ENCODE measurements around the gene SLC35B2. TPM values are rescaled to one million over a fixed set of nuclear protein-coding genes. Genes with fewer than 3 reads are reported as not detected.

Gene SLC35B2
- 10 to 100 TPM; 22.8 to 24.9 TPM for total RNA-seq

- H3K27ac Mint-ChIP-seq, result peak within 1 kb of the TSS; percentile 92
- peaks cover 60% of the 10 kb centered on the region for H3K36me3 Mint-ChIP-seq
- H3K9me3 Mint-ChIP-seq, result no peaks in the 10 kb centered on the region
- H3K4me1 Mint-ChIP-seq, result peaks cover 65% of the 10 kb centered on the region
- H3K27me3 Mint-ChIP-seq, result peaks cover 6% of the 10 kb centered on the region
- DNase-seq, result peak; percentile 82
- peak within 1 kb of the TSS; percentile 89 for H3K4me3 Mint-ChIP-seq
These were observed at the start of gene SLC35B2 for GRCh38 chr6:44257025-44257752. SLC35B2 (minus strand) TSS chr6:44257528; CDS start chr6:44257410, 118 bp downstream.

DNA sequence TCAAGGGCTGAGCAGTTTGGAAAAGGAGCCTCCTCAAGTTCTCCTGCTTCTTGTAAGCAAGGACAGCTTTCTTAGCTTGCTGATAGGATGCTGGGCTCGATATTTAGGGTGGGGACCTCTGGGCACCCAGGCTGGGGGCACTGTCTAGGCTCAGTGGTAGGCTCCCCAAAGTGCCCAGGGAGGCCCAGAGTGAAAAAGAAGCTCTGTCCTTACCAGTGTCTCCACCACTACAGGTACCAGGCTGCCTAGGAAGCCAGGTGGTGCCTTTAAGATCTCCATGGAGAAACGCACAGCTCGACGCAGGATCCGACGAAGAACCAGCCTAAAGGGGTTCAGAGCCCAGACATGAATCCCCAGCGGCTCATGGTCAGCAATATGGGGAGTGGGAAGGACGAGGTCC is 49.4 kb upstream of the SLC35B2 start:
- H3K4me3 Mint-ChIP-seq, result no peak overlapping the region
- no peak for DNase-seq
- no peaks in the 10 kb centered on the region for H3K9me3 Mint-ChIP-seq
- H3K27me3 Mint-ChIP-seq, result no peaks in the 10 kb centered on the region
- H3K36me3 Mint-ChIP-seq, result peaks cover 15% of the 10 kb centered on the region
- peaks cover 8% of the 10 kb centered on the region for H3K4me1 Mint-ChIP-seq
- H3K27ac Mint-ChIP-seq, result no peak overlapping the region

GRCh38 chr6:44305200-44305725 is 47.9 kb upstream of the SLC35B2 start:
- no peak for DNase-seq
- Mint-ChIP-seq H3K27me3 (no peaks in the 10 kb centered on the region), H3K4me3 (no peak overlapping the region), H3K9me3 (no peaks in the 10 kb centered on the region), H3K27ac (no peak overlapping the region), H3K36me3 (peaks cover 22% of the 10 kb centered on the region), H3K4me1 (no peaks in the 10 kb centered on the region)

GRCh38 chr6:44304282-44305199 is 47.2 kb upstream of the SLC35B2 start:
- DNase-seq, result peak; percentile 37
- Mint-ChIP-seq H3K4me1 (no peaks in the 10 kb centered on the region), H3K27me3 (no peaks in the 10 kb centered on the region)

GRCh38 chr6:44303842-44304241 is 46.5 kb upstream of the SLC35B2 start:
- no peaks in the 10 kb centered on the region for H3K9me3 Mint-ChIP-seq
- no peak overlapping the region for H3K27ac Mint-ChIP-seq
- DNase-seq, result no peak
- no peak overlapping the region for H3K4me3 Mint-ChIP-seq
- H3K27me3 Mint-ChIP-seq, result no peaks in the 10 kb centered on the region
- H3K36me3 Mint-ChIP-seq, result peaks cover 21% of the 10 kb centered on the region
- no peaks in the 10 kb centered on the region for H3K4me1 Mint-ChIP-seq

More at GRCh38 chr6:44304282-44305199, 47.2 kb upstream of the SLC35B2 start:
- Mint-ChIP-seq H3K36me3 (peaks cover 20% of the 10 kb centered on the region), H3K27ac (no peak overlapping the region), H3K4me3 (no peak overlapping the region), H3K9me3 (no peaks in the 10 kb centered on the region)

DNA sequence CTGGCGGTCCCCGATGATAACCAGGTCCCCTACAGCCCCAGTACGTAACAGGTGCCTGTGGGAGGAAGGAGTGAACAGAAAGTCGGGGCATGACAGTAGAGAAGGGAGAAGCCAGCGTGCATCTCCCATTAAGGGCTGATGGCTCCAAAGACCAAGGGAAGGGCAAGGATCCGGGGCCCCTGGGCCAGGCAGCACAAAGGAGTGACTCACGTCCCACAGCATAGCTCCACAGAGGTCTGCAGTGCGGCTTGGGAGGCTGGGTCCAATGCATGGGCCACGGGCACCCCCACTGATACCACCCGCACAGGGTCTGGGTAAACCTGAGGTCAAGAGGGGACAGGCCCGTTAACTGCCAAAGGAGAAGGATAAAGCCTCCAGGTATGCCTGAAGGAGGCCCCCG is 45.5 kb upstream of the SLC35B2 start:
- Mint-ChIP-seq H3K4me1 (peaks cover 4% of the 10 kb centered on the region), H3K27me3 (peaks cover 5% of the 10 kb centered on the region)

DNA sequence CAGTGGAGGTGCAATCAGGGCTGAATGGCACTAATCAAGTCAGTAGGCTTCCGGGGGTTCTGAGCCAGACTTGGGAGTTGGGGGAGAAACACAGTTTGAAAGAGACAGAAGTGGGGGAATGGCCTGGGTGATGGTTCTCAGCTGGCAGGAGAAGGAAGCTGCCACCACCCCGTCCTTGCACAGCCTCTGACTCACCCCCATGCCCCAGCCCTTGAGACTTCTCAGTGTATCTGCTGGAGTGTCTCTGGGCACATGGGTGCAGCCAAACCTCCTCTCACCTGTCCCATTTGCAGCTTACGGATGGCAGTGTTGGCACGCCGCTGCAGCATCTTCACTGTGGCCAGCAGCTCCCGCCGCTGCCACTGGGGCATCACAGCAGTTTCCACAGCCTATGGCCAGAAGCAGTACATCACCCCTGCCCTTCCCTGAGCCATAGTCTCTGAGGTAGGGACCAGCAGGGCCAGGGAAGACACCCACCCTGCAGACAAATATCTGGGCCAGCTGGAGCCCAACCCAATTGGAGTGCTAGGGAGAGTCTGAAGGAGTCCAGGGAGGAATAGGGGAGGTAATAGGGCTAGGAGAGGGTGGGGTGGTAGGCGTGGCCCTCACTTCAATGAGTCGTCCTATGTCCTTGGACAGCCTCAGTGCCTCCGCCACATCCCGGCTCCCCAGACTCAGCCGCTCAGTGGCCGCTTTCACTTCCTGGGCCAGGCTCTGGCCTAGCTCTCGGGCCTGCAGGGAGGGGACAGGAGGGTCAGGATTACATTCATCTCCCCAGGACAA is 44.6 kb upstream of the SLC35B2 start:
- Mint-ChIP-seq H3K4me3 (no peak overlapping the region), H3K27me3 (peaks cover 9% of the 10 kb centered on the region)

More for the DNA sequence above, 45.5 kb upstream of the SLC35B2 start:
- no peak overlapping the region for H3K4me3 Mint-ChIP-seq
- no peak for DNase-seq
- H3K36me3 Mint-ChIP-seq, result peaks cover 21% of the 10 kb centered on the region
- no peak overlapping the region for H3K27ac Mint-ChIP-seq
- no peaks in the 10 kb centered on the region for H3K9me3 Mint-ChIP-seq

DNA sequence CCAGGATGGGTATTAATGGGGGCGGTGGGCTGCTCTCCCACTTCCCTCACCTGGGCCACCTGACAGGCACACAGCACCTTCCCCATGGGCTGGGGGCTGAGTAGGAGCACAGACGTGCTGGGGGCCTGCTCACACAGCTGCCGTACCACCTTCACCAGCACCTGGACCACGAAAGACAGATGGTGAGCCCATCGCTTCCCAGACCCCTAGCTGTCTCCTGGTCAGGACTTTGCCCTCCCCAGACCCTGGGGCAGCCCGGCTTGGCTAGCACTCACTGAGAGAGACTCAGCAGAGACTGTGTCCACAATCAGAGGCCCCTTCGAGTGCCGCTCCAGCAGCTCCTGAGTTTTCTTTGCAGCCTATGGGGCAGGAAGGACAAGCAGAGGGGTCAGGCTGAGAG is 43.8 kb upstream of the SLC35B2 start:
- no peak for DNase-seq
- Mint-ChIP-seq H3K27ac (no peak overlapping the region), H3K9me3 (no peaks in the 10 kb centered on the region), H3K27me3 (peaks cover 18% of the 10 kb centered on the region), H3K4me3 (no peak overlapping the region), H3K4me1 (peaks cover 6% of the 10 kb centered on the region), H3K36me3 (peaks cover 21% of the 10 kb centered on the region)

More for the DNA sequence above, 44.6 kb upstream of the SLC35B2 start:
- Mint-ChIP-seq H3K4me1 (peaks cover 6% of the 10 kb centered on the region), H3K36me3 (peaks cover 21% of the 10 kb centered on the region), H3K27ac (no peak overlapping the region), H3K9me3 (no peaks in the 10 kb centered on the region)
- no peak for DNase-seq

DNA sequence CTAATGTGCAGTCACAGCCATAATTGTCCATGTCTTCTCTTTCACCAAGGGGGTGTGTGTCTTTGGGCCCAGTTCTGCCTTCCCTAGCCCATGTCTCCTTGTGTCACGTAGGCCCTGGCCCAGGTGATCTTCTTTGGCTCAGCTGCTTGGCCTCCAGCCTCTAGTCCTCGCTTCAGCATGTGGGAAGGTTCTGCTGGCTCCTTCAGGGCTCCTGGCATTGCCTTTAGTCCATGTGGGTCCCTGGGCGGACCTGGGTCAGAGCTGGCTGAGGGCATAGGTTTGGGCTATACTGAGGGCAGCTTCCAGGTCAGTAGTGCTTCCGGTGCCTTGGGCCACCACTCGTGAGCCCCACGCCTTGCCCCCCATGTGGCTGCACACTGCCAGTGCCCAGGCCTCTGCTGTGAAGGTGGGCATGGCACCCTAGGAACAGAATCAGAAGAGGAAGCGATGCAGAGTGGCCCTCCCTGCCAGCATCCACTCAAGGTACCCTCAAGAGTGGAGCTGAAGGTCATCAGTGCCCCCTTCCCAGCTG is 43.0 kb upstream of the SLC35B2 start:
- Mint-ChIP-seq H3K27ac (no peak overlapping the region), H3K4me1 (peaks cover 6% of the 10 kb centered on the region), H3K27me3 (peaks cover 23% of the 10 kb centered on the region), H3K9me3 (no peaks in the 10 kb centered on the region), H3K4me3 (no peak overlapping the region), H3K36me3 (peaks cover 19% of the 10 kb centered on the region)
- no peak for DNase-seq

- Mint-ChIP-seq H3K27ac (peak overlapping the region; percentile 3), H3K4me1 (peaks cover 6% of the 10 kb centered on the region), H3K9me3 (no peaks in the 10 kb centered on the region), H3K36me3 (peaks cover 18% of the 10 kb centered on the region), H3K4me3 (no peak overlapping the region), H3K27me3 (peaks cover 38% of the 10 kb centered on the region)
- DNase-seq, result no peak
These were observed 41.5 kb upstream of the SLC35B2 start for GRCh38 chr6:44298864-44299263.

DNA sequence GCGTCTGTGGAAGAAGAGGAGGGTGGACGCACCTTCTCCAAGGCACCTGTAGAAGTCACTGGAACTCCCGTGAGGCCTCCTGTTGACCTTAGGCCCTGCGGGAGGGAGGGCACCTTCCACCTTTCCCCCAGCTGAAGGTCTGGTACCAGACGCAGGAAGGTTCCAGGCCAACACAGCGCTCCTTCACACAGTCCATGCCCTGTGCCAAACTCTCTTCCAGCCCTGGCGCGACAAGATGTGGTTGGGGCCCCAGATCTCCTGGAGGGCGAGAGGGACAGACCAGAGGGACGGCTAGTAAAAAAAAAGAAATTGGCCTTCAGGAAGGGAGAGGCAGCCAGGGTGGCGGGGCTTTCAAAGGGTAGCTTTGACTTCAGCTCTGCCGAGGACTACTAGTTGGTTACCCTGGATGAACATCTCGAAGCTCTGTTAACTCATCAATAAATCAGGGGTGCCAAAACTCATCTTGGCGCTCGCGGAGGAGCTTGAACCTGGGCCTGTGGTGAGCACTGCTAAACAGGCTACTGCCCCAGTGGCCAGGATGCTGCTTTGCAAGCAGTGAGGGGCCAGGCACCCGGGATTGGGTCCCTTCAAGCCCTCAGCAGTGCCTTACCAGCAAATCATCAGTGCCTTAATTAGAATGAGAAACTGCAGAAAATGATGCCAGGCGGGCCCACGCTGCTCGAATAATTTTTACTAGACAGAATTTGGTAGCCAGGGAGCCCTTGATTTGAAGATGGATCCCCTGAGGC is 40.9 kb upstream of the SLC35B2 start:
- H3K36me3 Mint-ChIP-seq, result peaks cover 16% of the 10 kb centered on the region
- peak overlapping the region; percentile 58 for H3K4me3 Mint-ChIP-seq
- no peak for DNase-seq
- no peaks in the 10 kb centered on the region for H3K9me3 Mint-ChIP-seq
- peaks cover 6% of the 10 kb centered on the region for H3K4me1 Mint-ChIP-seq
- no peak overlapping the region for H3K27ac Mint-ChIP-seq
- peaks cover 44% of the 10 kb centered on the region for H3K27me3 Mint-ChIP-seq

- no peaks in the 10 kb centered on the region for H3K9me3 Mint-ChIP-seq
- peak; percentile 63 for DNase-seq
- peaks cover 53% of the 10 kb centered on the region for H3K27me3 Mint-ChIP-seq
- H3K4me3 Mint-ChIP-seq, result peak overlapping the region; percentile 58
- H3K36me3 Mint-ChIP-seq, result peaks cover 16% of the 10 kb centered on the region
- H3K27ac Mint-ChIP-seq, result no peak overlapping the region
- peaks cover 6% of the 10 kb centered on the region for H3K4me1 Mint-ChIP-seq
These were observed 40.0 kb upstream of the SLC35B2 start for GRCh38 chr6:44297063-44298038.
